SKM-1 (cell line): Measurements from ENCODE around the gene UBR1.
"Not testable (repeated sequence)": the region's sequence is repeated elsewhere in the genome, so short reads cannot be mapped to it uniquely, and the experiment has no call there.

ENCODE experiments used
- DNase-seq: peaks from one replicate; lab custom pipeline; 2025; ENCODE audit not compliant: unreplicated experiment; lab: John Stamatoyannopoulos, UW

The UBR1 gene

DNA sequence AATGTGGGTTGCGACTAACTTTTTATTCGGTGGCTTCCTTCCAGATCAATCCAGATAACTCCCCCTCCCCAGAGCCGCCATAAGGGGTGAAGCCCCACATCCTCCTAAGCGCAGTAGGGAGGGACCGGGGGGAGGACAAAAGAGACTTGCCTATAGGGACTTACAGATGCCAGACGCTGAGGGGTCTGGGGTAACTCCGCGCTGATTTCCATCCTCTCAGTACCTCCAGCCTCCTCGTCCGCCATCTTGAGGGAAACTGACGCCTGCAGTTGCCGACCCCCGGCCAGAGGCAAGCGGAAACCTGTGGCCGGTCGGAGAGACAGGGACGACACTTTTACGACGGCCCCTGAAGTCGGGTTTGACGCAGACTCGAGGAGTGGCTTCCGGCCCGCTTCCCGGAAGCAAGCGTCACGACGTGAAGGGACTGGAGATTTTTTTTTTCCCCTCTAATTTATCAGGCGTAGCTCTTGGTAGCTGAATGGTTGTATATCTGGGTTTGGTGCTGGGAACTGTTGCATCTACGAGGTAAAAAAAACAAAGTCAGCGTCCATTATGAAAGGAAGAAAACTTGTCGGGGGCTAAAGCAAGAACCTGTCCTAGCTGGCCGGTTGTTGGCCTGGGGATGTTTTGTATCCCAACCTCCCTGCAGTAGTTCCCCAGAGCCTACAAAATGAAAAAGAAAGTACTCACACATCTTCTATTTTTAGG, at the start of gene UBR1:
Gene UBR1, minus strand, starts transcription at position 261 of the 708 bp plus-strand sequence. Its CDS starts 16 bp downstream, at position 245.
- peak; percentile 70 for DNase-seq

DNA sequence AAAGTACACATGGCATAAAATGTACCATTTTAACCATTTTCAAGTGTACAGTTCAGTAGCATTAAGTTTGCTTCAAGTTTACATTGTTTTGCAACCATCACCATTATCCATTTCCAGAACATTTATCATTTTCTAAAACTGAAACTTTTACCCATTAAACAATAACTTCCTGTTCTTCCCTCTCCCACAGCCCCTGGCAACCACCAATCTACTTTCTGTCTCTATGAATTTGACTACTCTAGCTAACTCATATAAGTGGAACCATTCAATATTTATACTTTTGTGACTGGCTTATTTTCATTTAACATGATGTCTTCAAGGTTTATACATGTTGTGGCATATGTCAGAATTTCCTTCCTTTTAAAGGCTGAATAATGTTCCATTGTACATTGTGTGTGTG, 47.4 kb upstream of the UBR1 start:
- no peak for DNase-seq

DNA sequence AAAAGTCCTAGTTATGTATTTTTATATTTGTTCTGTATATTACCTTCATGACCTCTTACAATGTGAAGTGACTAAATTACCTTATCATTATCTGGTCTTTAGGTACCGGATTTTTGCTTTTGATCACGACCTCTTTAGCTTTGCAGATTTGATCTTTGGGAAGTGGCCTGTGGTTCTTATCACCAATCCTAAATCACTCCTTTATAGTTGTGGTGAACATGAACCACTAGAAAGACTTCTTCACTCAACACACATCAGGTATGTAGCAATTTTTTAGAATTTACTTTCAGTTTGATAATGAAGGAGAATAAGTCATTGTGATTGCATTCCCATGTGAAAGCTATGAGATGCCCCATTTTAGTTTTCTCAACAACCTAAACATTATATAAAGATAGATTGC, 45.9 kb upstream of the UBR1 start:
- no peak for DNase-seq

DNA sequence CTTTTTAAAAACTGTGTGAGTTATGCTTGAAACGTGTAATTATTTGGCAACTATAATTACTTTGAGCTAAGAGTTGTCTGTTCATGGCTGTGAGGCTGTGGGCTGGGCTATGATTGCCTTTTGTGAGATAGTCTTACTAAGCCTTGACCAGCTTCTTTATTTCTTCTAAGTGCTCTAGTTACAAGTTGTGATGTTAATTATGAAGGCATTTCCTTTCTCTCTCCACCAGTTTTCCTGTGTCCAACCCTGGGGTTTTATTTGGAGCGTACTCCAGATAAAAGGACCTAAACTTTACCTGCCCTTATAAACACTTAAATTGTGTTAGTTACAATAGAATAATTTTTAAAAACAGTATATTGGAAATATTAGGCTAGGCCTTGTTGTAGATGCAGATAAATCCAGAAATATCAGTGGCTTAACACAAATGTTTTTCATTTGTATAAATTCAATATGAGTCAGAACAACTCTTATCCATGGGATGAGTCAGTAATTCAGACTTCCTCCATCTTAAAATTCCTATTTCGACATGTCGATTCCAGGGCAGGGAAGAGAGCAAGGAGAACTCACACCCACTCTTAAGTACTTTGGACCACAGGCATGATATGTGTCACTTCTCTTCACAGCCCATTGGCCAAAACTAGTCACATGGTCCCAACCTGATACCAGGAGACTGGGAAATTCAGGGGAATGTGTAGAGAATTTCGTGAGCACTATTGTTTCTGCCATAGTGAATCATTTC, 44.5 kb upstream of the UBR1 start:
- DNase-seq = no peak

DNA sequence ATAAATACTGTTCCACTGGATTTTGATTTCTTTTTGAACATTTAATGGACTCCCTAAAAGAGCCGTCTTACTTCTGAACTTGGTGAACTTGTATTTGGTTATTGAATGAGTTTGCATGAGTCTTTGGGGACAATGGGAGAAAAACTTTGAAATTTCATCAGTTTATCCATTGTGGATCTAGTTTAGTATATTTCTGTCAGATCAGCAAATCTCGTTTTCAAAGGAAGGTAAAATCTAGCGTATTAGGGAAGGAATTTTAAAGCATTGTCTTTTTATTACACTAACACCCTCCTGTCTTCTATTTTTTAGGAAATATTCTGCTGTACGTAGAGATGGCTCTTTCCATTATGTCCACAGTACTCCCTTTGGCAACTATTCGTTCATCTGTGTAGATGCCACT, 40.3 kb upstream of the UBR1 start:
- DNase-seq = no peak

DNA sequence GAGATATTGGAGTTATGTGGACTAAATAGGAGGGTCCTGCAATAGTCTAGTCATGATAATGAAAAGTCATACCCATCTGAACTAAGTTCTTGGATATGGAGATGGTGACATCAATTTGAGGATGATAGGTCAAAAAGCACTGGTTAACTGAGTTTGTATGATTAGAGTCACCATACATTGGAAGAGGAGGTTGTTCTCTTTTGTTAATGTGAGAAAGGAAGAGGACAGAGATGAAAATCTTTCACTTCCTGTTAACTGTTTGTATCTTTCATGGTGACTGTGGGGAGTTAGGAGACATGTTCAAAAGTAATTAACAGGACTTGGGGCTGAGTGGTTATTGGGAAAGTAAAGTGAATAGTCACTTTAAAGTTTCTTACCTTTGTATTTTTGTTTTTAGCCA, 38.7 kb upstream of the UBR1 start:
- no peak for DNase-seq

DNA sequence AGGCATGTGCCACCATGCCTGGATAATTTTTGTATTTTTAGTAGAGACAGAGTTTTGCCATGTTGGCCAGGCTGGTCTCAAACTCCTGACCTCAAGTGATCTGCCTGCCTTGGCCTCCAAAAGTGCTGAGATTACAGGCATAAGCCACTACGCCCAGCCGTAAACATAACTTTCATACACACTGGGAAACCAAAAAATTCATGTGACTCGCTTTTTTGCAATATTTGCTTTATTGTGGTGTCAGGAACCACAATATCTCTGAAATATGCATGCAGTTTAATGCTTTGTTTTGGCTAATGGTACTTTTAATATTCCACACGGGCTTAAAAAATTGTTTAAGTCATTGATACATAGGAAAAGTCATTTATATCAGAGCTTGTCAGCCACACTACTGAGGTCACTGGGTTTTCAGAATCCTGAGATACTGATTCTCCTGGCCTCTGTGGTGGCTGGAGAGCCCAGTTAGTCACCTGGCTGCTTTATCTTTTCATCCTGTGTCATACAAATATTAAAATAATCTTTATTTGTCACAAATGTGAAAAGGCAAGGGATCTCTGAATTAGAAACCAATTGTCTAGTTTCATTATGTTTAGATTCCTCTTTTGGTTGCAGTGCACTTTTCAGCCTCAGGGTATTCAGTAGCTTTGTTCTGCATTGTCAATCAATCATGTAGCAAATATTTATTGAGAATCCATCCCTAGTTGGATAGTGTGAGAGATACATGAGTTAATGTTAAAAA, 37.5 kb upstream of the UBR1 start:
- DNase-seq = no peak

DNA sequence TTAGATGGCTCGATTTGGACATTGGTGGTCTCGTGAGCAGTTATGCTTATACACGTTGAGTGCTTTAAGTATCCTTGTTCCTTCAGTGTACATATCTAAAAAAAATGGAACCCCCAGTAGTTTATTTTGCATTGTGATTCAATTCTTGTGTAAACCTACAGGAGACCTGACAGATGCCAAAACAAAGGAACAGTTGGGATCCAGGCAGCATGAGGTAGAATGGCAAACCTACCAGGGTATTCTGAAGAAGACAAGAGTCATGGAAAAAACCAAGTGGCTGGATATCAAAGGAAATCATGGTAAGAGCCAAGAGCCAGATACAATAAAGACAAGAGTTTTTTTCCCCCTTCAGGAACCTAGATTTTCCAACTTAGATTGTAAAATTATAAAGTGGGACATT, 29.5 kb upstream of the UBR1 start:
- DNase-seq = no peak

DNA sequence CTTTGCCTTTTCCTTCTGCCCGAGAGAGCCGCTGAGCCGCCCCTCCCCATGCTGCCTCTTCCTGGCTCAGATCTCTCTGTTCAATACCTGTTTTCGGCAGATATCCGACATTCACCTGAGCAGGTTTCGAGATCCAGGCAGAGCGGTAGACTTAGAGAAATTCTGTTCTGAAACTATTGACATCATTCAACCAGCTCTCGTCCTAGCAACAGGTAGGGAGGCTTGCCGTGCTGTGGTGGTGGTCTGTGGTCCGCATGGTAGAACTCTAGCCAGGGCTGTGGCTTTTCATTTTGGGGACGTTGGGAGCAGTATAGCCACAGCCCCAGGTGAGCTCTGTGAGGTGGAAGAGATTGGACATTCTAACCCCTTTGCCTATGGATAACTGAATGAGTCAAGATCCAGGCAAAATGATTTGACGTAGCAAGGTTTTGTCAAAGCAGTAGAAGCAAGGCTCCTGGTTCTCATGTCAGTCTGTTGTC, 28.4 kb upstream of the UBR1 start:
- no peak for DNase-seq

DNA sequence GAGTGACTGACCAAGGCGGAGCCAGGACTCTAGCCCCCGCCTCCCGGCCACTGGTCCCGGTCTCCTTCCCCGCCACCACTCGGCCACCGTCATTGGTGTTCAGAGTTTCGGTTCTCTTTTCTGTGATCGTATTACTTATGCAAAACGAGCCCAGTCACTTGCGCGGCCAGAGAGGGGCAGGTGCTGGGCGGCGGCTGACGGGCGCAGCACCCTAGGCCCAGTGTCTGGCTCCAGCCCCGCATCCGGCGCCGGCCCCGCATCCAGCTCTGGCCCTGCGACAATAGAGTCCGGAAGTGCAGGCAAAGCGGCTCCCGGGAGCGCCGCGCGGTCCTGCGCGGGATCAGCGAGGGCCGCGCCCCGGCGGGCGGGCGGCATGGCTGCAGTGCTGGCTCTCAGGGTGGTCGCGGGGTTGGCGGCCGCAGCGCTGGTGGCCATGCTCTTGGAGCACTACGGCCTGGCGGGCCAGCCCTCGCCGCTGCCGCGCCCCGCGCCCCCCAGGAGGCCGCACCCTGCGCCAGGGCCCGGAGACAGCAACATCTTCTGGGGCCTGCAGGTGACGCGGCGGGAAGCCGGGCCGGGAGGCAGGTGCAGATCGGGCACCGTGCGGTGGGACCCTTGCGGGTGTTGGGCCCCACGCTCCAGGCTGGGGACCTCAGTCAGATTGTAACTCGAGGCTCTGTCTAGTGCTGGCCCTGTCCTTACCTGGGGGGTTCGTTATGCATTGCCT, 27.8 kb upstream of the UBR1 start, which contains the start of gene TMEM62:
Gene TMEM62, plus strand, starts transcription at position 157 of the 727 bp plus-strand sequence. Its CDS starts 217 bp downstream, at position 374.
- peak; percentile 67 for DNase-seq

DNA sequence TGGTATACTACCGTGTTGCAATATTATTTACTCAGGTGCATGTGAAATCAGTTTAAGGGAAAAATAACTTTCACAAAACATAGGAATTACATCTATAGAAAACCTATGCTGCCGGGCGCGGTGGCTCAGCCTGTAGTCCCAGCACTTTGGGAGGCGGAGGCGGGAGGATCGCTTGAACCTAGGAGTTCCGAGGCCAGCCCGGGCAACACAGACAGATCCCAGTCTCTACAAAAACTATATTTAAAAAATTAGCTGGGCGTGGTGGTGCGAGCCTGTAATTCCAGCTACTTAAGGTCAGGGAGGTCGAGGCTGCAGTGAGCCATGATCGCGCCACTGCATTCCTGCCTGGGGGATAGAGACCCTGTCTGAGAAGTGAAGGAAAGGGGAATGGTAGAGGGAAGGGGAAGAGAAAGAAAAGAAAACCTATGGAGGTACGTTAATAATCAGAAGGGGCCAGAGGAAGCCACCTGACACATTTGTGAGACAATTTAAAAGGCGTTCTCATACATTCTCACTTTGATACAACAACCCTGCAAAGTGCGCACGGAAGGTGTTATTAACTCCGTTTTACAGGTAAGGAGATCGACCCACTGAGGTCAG, 27.1 kb upstream of the UBR1 start:
- no peak for DNase-seq

DNA sequence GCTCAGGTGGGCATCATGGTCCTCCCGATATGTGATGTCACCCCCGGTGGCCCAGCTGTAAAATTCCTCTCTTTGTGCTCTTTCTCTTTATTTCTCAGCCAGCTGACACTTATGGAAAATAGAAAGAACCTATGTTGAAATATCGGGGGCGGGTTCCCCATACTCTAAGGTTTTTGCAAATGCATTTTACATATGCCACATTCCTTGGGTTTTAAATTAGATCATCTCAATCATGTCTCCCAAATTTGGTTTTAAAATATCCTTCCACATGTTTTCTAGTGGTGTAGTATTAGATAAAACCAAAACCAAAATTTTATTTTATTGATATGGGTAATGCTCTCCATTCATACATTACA, 23.1 kb upstream of the UBR1 start:
- no peak for DNase-seq

DNA sequence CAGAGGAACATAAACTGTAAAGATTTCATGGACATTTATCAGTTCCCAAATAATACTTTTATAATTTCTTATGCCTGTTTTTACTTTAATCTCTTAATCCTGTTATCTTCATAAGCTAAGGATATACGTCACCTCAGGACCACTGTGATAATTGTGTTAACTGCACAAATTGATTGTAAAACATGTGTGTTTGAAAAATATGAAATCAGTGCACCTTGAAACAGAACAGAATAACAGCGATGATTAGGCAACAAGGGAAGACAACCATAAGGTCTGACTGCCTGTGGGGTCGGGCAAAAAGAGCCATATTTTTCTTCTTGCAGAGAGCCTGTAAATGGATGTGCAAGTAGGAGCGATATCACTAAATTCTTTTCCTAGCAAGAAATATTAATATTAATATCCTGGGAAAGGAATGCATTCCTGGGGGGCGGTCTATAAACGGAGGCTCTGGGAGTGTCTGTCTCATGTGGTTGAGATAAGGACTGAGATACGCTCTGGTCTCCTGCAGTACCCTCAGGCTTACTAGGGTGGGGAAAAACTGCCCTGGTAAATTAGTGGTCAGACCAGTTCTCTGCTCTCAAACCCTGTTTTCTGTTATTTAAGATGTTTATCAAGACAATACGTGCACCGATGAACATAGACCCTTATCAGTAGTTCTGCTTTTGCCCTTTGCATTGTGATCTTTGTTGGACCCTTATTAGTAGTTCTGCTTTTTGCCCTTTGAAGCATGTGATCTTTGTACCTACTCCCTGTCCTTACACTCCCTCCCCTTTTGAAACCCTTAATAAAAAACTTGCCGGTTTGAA, 22.5 kb upstream of the UBR1 start:
- DNase-seq = not testable (repeated sequence)

DNA sequence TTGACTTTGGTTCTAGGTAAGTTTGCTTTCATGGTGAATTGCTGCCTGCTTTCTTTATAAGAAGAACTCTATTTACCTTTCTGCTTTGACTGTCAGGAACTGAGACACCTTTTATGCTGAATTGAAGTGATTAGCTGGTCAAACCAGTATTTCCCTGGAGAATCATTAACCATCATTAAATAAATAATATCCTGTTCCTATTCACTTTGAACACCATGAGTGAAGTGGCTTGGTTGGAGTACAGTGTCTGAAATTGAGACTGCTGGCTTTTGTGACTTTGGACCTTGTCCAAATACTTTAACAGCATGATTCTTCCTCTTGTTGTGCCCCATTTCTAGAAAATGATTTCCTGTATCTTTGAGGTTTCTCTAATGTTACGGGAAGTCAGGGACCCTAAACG, 21.9 kb upstream of the UBR1 start:
- DNase-seq = no peak

DNA sequence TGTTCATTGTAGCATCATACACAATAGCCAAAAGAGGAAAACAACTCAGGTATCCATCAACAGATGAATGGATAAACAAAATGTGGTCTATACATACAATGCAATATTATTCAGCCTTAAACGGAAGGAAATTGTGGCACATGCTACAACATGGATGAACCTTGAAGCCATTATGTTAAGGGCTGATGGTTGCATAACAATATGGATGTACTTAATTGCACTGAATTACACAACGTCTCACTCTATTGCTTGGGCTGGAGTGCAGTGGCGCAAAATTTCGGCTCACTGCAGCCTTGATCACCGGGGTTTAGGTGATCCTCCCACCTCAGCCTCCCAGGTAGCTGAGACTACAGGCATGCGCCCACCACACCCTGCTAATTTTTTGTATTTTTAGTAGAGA, 20.5 kb upstream of the UBR1 start:
- DNase-seq = no peak

DNA sequence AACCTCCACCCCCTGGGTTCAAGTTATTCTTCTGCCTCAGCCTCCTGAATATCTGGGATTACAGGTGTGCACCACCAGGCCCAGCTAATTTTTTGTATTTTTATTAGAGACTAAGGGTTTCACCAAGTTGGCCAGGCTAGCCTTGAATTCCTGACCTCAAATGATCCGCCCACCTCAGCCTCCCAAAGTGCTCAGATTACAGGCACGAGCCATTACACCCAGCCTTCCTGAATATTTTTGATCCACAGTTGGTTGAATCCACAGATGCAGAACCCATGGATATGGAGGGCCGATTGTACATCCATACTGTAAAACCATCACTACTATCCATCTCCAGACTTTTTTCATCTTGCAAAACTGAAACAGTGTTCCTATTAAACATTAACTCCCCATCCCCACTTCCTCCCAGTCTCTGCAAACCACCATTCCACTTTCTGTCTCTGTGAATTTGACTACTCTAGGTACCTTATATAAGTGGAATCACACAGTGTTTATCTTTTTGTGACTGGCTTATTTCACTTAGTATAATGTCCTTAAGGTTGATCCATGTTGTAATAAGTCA, 19.3 kb upstream of the UBR1 start:
- no peak for DNase-seq

DNA sequence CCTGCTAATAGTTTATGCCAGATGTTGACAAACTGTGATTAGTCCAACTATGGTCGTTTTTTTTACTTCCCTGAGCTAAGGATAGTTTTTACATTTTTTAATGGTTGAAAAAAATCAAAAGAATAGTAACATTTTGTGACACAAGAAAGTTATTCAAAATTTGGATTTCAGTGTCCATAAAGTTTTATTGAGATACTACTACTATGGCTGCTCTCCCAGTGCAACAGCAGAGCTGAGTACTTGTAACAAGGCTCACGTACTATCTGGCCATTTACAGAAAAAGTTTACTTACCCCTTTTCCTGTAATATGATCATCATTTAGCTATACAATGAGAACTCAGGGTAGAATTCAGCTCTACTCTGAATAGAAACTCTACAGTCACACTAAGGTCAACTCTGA, 16.0 kb upstream of the UBR1 start:
- DNase-seq = no peak

DNA sequence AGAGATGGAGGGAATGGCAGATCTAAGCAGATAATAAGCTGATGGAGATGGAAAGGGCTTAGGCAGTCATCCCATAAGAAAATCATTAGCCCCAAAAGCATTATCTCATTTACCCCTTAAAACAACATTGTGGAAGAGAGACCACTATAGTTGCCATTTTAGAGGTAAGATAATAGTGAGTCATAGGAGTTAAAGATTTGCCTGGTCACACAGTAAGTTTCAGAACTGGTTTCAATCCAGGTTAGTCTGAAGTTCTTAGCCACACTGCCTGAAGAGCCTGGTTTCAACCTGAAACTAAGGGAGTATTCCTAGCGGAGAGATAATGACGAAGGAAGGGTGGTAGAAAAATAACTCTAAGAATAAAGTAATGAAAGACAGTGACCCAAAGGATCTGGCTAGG, 13.0 kb upstream of the UBR1 start:
- no peak for DNase-seq

DNA sequence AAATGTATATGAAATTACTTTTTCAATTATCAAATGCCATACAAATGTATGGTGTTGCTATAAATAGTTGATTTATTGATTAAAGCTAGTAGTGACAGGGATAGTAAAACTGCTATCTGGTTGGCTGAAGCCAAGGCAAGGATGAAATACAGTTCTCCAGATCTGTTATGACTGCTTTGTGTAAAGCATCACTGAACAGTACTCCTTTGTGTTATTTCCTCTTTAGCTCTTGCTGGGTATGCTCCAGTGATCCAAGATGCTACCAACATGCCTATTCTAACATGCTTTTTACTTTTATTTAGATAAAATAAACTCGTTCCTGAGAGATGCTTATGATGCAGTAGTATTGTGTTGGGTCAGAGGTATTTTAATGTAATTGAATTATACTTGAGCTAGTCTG, 12.4 kb upstream of the UBR1 start:
- no peak for DNase-seq

DNA sequence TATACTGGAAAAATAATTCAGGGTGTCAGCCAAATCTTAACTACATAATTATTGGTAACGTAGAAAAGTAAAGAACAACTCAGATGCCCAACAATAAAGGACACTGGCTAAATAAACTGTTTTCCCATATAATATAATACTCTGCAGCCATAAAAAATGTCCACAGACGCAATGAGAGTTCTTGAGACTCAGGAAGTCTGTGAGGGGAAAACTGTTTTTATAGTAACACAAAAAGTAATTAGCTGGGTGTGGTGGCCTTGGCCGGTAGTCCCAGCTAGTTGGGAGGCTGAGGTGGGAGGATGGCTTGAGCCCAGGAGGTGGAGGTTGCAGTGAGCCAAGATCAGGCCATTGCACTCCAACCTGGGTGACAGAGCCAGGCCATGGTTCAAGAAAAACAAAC, 5.5 kb upstream of the UBR1 start:
- DNase-seq = no peak
